ENCODE data around the gene COL18A1.

DNA sequence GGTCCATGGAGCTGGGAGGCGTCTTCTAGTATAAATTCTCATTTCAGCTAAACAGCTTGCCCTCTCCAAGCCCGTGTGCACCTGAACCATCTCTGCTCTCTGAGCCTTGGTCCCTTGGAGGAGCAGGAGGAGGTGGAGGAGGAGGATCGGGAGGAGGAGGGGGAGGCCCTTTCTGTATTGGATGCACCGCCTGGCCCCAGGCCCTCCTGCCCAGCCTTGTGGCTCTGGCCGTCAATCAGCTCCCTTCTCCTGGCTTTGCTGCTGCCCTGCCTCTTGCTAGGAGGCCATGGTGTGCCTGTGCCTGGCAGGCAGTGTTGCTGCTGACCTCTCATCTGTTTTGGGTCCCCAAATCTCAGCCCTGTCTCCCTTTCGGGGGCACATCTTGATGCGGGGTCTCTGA is 9.0 kb downstream of the COL18A1 start:
- TF ChIP-seq, protein P1, sequence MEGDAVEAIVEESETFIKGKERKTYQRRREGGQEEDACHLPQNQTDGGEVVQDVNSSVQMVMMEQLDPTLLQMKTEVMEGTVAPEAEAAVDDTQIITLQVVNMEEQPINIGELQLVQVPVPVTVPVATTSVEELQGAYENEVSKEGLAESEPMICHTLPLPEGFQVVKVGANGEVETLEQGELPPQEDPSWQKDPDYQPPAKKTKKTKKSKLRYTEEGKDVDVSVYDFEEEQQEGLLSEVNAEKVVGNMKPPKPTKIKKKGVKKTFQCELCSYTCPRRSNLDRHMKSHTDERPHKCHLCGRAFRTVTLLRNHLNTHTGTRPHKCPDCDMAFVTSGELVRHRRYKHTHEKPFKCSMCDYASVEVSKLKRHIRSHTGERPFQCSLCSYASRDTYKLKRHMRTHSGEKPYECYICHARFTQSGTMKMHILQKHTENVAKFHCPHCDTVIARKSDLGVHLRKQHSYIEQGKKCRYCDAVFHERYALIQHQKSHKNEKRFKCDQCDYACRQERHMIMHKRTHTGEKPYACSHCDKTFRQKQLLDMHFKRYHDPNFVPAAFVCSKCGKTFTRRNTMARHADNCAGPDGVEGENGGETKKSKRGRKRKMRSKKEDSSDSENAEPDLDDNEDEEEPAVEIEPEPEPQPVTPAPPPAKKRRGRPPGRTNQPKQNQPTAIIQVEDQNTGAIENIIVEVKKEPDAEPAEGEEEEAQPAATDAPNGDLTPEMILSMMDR (conservative IDR thresholded peaks at IDR 0.05; ENCODE audit: low read length) = no peak
- no peak for TF ChIP-seq EZH2phosphoT487 (IDR thresholded peaks at IDR 0.05; ENCODE audit: borderline replicate concordance)

Measured in Loucy (cell line).